Endodermal cell (in vitro differentiated cells): ENCODE data around the gene EPC2. TPM values are rescaled to one million over a fixed set of nuclear protein-coding genes. Genes with fewer than 3 reads are reported as not detected.
"Not testable (repeated sequence)": the region's sequence is repeated elsewhere in the genome, so short reads cannot be mapped to it uniquely, and the experiment has no call there.

Experiments used
- DNase-seq: peaks from one replicate; pipeline ENCODE4 v3.0.0-alpha.2; 2017
- H3K27ac ChIP-seq: 2 replicates; pipeline ENCODE4 v1.5.1; 2013; ENCODE audit warnings: mild to moderate bottlenecking, low read depth, low read length, moderate library complexity
- H3K27me3 ChIP-seq: 2 replicates; pipeline ENCODE4 v1.6.1; 2013; ENCODE audit warnings: mild to moderate bottlenecking, low read length, moderate library complexity; ENCODE audit not compliant: insufficient read depth, control insufficient read depth, poor library complexity, severe bottlenecking
- H3K36me3 ChIP-seq: 2 replicates; pipeline ENCODE4 v1.7.0; 2013; ENCODE audit warnings: mild to moderate bottlenecking, low read length, moderate library complexity; ENCODE audit not compliant: control insufficient read depth, insufficient read depth
- H3K4me1 ChIP-seq: one replicate; pipeline ENCODE4 v1.7.0; 2013; ENCODE audit warnings: low read length; ENCODE audit not compliant: control insufficient read depth, insufficient read depth
- H3K4me3 ChIP-seq: 2 replicates; pipeline ENCODE4 v1.5.1; 2013; ENCODE audit warnings: mild to moderate bottlenecking, low read length, moderate library complexity
- H3K9ac ChIP-seq: 2 replicates; pipeline ENCODE4 v1.6.1; 2013; ENCODE audit warnings: mild to moderate bottlenecking, low read length, moderate library complexity; ENCODE audit not compliant: poor library complexity, severe bottlenecking; ENCODE audit errors: extremely low read depth
- H3K9me3 ChIP-seq: 2 replicates; pipeline ENCODE4 v1.6.1; 2013; ENCODE audit warnings: mild to moderate bottlenecking, low read length, moderate library complexity; ENCODE audit not compliant: control insufficient read depth
- H3K27ac Mint-ChIP-seq: 2 replicates; pipeline ENCODE4 v1.8.0; 2020; ENCODE audit warnings: mixed read lengths
- H3K27me3 Mint-ChIP-seq: 2 replicates; pipeline ENCODE4 v1.8.0; 2021; ENCODE audit warnings: mild to moderate bottlenecking, mixed read lengths; ENCODE audit not compliant: insufficient read depth
- H3K36me3 Mint-ChIP-seq: 2 replicates; pipeline ENCODE4 v1.8.0; 2020; ENCODE audit warnings: low read depth, mixed read lengths
- H3K4me1 Mint-ChIP-seq: 2 replicates; pipeline ENCODE4 v1.8.0; 2020; ENCODE audit warnings: mixed read lengths
- H3K4me3 Mint-ChIP-seq: 2 replicates; pipeline ENCODE4 v1.8.0; 2020; ENCODE audit warnings: mild to moderate bottlenecking, moderate library complexity, mixed read lengths
- H3K9me3 Mint-ChIP-seq: 2 replicates; pipeline ENCODE4 v1.8.0; 2020; ENCODE audit warnings: mild to moderate bottlenecking, mixed read lengths
- WGBS, 2 experiments: methylation state at CpG; one replicate each; pipeline versions ENCODE4 v1.1.5 to v1.1.7; 2013; ENCODE audit warnings: missing lambda C conversion rate in 2 of 2, mixed read lengths in 1 of 2; ENCODE audit not compliant: insufficient coverage in 1 of 2, insufficient read length in 1 of 2; 5-methylcytosine and 5-hydroxymethylcytosine counted together
- total RNA-seq, 2 donors: library from RNA; stranded (reverse); fragmentation: NEBNext Ultra II Directional in 1 of 2; extraction: Animal tissue kit (Norgen Biotek cat#: 25700) in 1 of 2; gene quantifications; 2 replicates in 1 of 2; 3 replicates in 1 of 2; pipeline ENCODE4 v1.2.1, GENCODE V29; 2021
- TF ChIP-seq, protein P1 (sequence below): fragments of 200-600 bp; sonication (generic); conservative IDR thresholded peaks from 2 replicates; pipeline ENCODE4 v1.5.0; 2021; ENCODE audit warnings: antibody characterized with exemption, mild to moderate bottlenecking

Gene EPC2
- total RNA-seq, 2 donors from 2014 or later: 23.0 to 32.0 TPM

DNA sequence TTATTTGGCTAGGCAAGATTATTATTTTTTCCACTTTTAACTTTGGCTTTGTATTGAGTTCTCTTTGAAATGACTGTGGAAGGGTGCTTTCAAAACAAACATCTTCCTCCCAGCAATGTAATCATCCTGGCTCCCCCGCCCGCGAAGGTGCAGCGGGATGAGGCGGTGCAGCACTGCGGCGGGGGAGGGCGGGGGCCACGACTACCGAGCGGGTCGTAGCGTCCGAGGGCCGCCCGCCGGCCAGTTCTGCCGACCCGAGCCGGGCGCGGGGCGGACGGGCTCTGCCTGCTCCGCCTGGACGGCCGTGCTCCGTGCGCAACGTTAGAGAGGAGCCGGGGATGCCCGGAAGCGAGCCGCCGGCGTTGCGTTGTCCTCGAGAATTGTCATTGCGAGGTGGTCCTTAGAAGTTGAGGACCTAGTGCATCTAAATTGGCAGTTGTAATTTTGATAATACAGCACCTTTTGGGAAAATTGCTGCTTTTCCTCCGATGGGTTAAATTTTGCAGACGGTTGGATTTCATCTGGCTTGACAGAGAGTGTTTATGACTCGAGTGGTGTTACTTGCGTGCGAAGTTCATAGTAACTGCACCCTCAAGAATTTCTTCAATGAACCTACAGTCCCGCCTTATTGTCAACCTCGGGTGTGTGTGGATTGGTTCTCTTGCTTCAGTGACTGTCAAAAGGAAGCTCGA, 1.1 kb downstream of the EPC2 start:
- peak overlapping the region; percentile 89 for H3K4me3 ChIP-seq
- peak overlapping the region; percentile 98 for H3K27ac Mint-ChIP-seq
- peaks cover 12% of the 10 kb centered on the region for H3K4me1 Mint-ChIP-seq
- H3K9me3 ChIP-seq: no peaks in the 10 kb centered on the region
- H3K27ac ChIP-seq: peak overlapping the region; percentile 61
- DNase-seq: peak; percentile 79
- WGBS, 2 experiments: 1% methylated on average over 21 to 47 of the region's 47 CpGs
- H3K36me3 Mint-ChIP-seq: no peaks in the 10 kb centered on the region
- peaks cover 21% of the 10 kb centered on the region for H3K27me3 ChIP-seq
- peak overlapping the region; percentile 42 for H3K9ac ChIP-seq
- no peaks in the 10 kb centered on the region for H3K4me1 ChIP-seq
- H3K4me3 Mint-ChIP-seq: peak overlapping the region; percentile 78
- TF ChIP-seq, protein P1, sequence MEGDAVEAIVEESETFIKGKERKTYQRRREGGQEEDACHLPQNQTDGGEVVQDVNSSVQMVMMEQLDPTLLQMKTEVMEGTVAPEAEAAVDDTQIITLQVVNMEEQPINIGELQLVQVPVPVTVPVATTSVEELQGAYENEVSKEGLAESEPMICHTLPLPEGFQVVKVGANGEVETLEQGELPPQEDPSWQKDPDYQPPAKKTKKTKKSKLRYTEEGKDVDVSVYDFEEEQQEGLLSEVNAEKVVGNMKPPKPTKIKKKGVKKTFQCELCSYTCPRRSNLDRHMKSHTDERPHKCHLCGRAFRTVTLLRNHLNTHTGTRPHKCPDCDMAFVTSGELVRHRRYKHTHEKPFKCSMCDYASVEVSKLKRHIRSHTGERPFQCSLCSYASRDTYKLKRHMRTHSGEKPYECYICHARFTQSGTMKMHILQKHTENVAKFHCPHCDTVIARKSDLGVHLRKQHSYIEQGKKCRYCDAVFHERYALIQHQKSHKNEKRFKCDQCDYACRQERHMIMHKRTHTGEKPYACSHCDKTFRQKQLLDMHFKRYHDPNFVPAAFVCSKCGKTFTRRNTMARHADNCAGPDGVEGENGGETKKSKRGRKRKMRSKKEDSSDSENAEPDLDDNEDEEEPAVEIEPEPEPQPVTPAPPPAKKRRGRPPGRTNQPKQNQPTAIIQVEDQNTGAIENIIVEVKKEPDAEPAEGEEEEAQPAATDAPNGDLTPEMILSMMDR: no peak
- no peaks in the 10 kb centered on the region for H3K36me3 ChIP-seq
- peaks cover 24% of the 10 kb centered on the region for H3K27me3 Mint-ChIP-seq
- no peaks in the 10 kb centered on the region for H3K9me3 Mint-ChIP-seq

DNA sequence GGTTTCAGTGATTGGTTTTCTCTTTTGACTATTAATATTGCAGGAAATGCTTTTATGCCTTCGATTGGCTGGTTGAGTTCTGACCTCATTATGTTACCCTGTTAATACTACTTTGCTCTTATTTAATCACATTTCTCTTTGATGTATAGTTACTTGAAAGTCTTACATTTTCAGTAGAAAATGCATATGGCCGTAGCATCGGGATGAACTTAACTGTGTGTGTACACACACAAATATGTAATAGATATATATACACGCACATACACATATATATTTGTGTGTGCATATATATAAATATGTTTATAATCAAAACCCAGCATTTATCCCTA, 1.6 kb downstream of the EPC2 start:
- H3K27ac ChIP-seq: no peak overlapping the region
- Mint-ChIP-seq H3K27ac (peak overlapping the region; percentile 44), H3K36me3 (no peaks in the 10 kb centered on the region), H3K27me3 (peaks cover 21% of the 10 kb centered on the region), H3K4me1 (peaks cover 15% of the 10 kb centered on the region), H3K9me3 (no peaks in the 10 kb centered on the region), H3K4me3 (peak overlapping the region; percentile 78)
- 27% methylated on average over 1 of the region's 4 CpGs; no CpG with 5 or more reads in 1 of the 2 experiments for WGBS, 2 experiments
- no peaks in the 10 kb centered on the region for H3K4me1 ChIP-seq
- H3K36me3 ChIP-seq: no peaks in the 10 kb centered on the region
- H3K27me3 ChIP-seq: peaks cover 21% of the 10 kb centered on the region
- peak overlapping the region; percentile 42 for H3K9ac ChIP-seq
- no peaks in the 10 kb centered on the region for H3K9me3 ChIP-seq
- H3K4me3 ChIP-seq: peak overlapping the region; percentile 89
- TF ChIP-seq, protein P1: no peak
- no peak for DNase-seq

DNA sequence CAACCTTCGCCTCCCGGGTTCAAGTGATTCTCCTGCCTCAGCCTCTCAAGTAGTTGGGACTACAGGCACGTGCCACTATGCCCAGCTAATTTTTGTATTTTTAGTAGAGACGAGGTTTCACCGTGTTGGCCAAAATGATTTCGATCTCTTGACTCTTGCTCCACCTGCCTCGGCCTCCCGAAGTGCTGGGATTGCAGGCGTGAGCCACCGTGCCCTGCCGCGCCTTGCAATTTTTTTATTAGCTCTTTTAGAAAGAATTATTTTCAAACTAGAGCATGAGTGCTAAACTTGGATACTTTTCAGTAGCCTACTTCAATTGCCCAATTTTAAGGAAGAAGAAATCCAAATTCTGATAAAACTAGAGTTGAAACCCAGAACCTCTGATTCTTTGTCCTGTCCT, 3.2 kb downstream of the EPC2 start:
- not testable (repeated sequence) for DNase-seq, H3K4me3 ChIP-seq, H3K27ac ChIP-seq, H3K9me3 Mint-ChIP-seq, H3K27ac Mint-ChIP-seq, H3K9me3 ChIP-seq, H3K4me1 ChIP-seq, H3K4me3 Mint-ChIP-seq, H3K36me3 Mint-ChIP-seq, H3K9ac ChIP-seq, H3K36me3 ChIP-seq
- WGBS, 2 experiments: 94 to 97% methylated on average over 12 of the region's 12 CpGs
- H3K4me1 Mint-ChIP-seq: peaks cover 27% of the 10 kb centered on the region
- peaks cover 13% of the 10 kb centered on the region for H3K27me3 ChIP-seq
- H3K27me3 Mint-ChIP-seq: peaks cover 14% of the 10 kb centered on the region

DNA sequence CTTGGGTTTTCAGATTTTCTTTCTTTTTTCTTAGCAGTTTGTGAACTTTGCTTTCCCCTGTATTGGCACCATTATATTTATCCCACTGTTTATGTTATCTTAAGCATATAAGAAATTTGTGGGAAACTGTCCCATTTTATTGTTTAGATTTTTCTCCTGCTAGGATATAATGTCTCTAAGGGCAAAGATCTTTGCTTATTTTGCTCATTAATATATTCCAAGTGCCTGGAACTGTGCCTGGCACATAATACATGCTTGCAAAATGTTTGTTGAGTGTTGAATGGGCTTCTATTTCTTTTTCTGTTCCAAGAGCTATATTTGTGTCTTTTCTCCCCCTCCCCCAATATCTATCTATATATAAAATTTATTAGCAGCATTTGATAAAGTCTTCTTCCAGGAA, 5.4 kb downstream of the EPC2 start:
- Mint-ChIP-seq H3K4me1 (peaks cover 30% of the 10 kb centered on the region), H3K27ac (no peak overlapping the region), H3K27me3 (no peaks in the 10 kb centered on the region), H3K4me3 (no peak overlapping the region), H3K9me3 (no peaks in the 10 kb centered on the region), H3K36me3 (no peaks in the 10 kb centered on the region)
- Histone ChIP-seq H3K4me3 (no peak overlapping the region), H3K9me3 (no peaks in the 10 kb centered on the region), H3K27ac (no peak overlapping the region), H3K27me3 (no peaks in the 10 kb centered on the region), H3K36me3 (no peaks in the 10 kb centered on the region), H3K4me1 (peaks cover 6% of the 10 kb centered on the region), H3K9ac (no peak overlapping the region)
- TF ChIP-seq, protein P1: no peak
- DNase-seq: no peak
